Astrocyte (in vitro differentiated cells and primary cell): ENCODE results near the gene PACSIN1. TPM values are rescaled to one million over a fixed set of nuclear protein-coding genes. Genes with fewer than 3 reads are reported as not detected.
"Not testable (repeated sequence)": the region's sequence is repeated elsewhere in the genome, so short reads cannot be mapped to it uniquely, and the experiment has no call there.

Experiments
- DNase-seq: peaks from one replicate; pipeline ENCODE4 v3.0.0-alpha.2; 2010; ENCODE audit warnings: low read depth
- FAIRE-seq: peaks from 2 replicates; lab custom pipeline; 2011; peaks lifted over from hg19 to GRCh38; lab: Jason Lieb, UNC
- H2AFZ ChIP-seq: 2 replicates; pipeline ENCODE4 v1.6.0; 2012; ENCODE audit warnings: low read depth, low read length, inconsistent platforms
- H3K27ac ChIP-seq: 2 replicates; pipeline ENCODE4 v1.5.1; 2011; ENCODE audit warnings: low read depth, low read length, inconsistent platforms
- H3K27me3 ChIP-seq: 2 replicates; pipeline ENCODE4 v1.6.0; 2011; ENCODE audit warnings: low read length, inconsistent platforms; ENCODE audit not compliant: insufficient read depth
- H3K36me3 ChIP-seq: 2 replicates; pipeline ENCODE4 v1.5.1; 2011; ENCODE audit warnings: low read length, inconsistent platforms; ENCODE audit not compliant: insufficient read depth
- H3K4me1 ChIP-seq: 2 replicates; pipeline ENCODE4 v1.5.1; 2011; ENCODE audit warnings: low read length, inconsistent platforms; ENCODE audit not compliant: insufficient read depth
- H3K4me2 ChIP-seq: 2 replicates; pipeline ENCODE4 v1.6.0; 2012; ENCODE audit warnings: low read length, inconsistent platforms
- H3K4me3 ChIP-seq: 2 replicates; pipeline ENCODE4 v1.5.1; 2011; ENCODE audit warnings: low read depth, mild to moderate bottlenecking, low read length, inconsistent platforms; ENCODE audit not compliant: insufficient read depth
- H3K79me2 ChIP-seq: 2 replicates; pipeline ENCODE4 v1.6.0; 2012; ENCODE audit warnings: mild to moderate bottlenecking, low read length, inconsistent platforms; ENCODE audit not compliant: insufficient read depth
- H3K9ac ChIP-seq: 2 replicates; pipeline ENCODE4 v1.6.0; 2012; ENCODE audit warnings: mild to moderate bottlenecking, low read length, inconsistent platforms
- H3K9me3 ChIP-seq: 2 replicates; pipeline ENCODE4 v1.5.1; 2012; ENCODE audit warnings: low read depth, mild to moderate bottlenecking, low read length, inconsistent platforms; ENCODE audit not compliant: insufficient read depth
- H4K20me1 ChIP-seq: 2 replicates; pipeline ENCODE4 v1.6.0; 2012; ENCODE audit warnings: low read length, inconsistent platforms; ENCODE audit not compliant: insufficient read depth
- H3K27ac Mint-ChIP-seq: one replicate; pipeline ENCODE4 v1.8.0; 2021; ENCODE audit warnings: mild to moderate bottlenecking, mixed read lengths; ENCODE audit not compliant: unreplicated experiment
- H3K27me3 Mint-ChIP-seq: one replicate; pipeline ENCODE4 v1.8.0; 2021; ENCODE audit warnings: low read depth, mixed read lengths; ENCODE audit not compliant: unreplicated experiment
- H3K36me3 Mint-ChIP-seq: one replicate; pipeline ENCODE4 v1.8.0; 2021; ENCODE audit warnings: low read depth, mixed read lengths; ENCODE audit not compliant: unreplicated experiment
- H3K4me1 Mint-ChIP-seq: one replicate; pipeline ENCODE4 v1.8.0; 2021; ENCODE audit warnings: low read depth, mixed read lengths; ENCODE audit not compliant: unreplicated experiment
- H3K4me3 Mint-ChIP-seq: one replicate; pipeline ENCODE4 v1.8.0; 2021; ENCODE audit warnings: mild to moderate bottlenecking, moderate library complexity, mixed read lengths; ENCODE audit not compliant: unreplicated experiment
- H3K9me3 Mint-ChIP-seq: one replicate; pipeline ENCODE4 v1.8.0; 2021; ENCODE audit warnings: mild to moderate bottlenecking, mixed read lengths; ENCODE audit not compliant: unreplicated experiment
- EZH2 ChIP-seq: IDR thresholded peaks from 2 replicates; pipeline ENCODE4 v1.6.1; 2012; ENCODE audit warnings: mild to moderate bottlenecking, low read length, inconsistent platforms; ENCODE audit not compliant: insufficient read depth
- total RNA-seq: library from RNA; stranded (reverse); gene quantifications from 2 replicates; pipeline ENCODE4 v1.2.1, GENCODE V29; 2021
- TF ChIP-seq, protein P1 (sequence below): IDR thresholded peaks from 2 replicates; pipeline ENCODE4 v1.5.1; 2011; ENCODE audit warnings: low read depth, mild to moderate bottlenecking, inconsistent platforms, low read length, moderate library complexity; ENCODE audit not compliant: insufficient read depth

PACSIN1 gene
- total RNA-seq, 1 donor from 2014 or later = 0.32 TPM

- FAIRE-seq (no peak), DNase-seq (no peak)
- TF ChIP-seq, protein P1, sequence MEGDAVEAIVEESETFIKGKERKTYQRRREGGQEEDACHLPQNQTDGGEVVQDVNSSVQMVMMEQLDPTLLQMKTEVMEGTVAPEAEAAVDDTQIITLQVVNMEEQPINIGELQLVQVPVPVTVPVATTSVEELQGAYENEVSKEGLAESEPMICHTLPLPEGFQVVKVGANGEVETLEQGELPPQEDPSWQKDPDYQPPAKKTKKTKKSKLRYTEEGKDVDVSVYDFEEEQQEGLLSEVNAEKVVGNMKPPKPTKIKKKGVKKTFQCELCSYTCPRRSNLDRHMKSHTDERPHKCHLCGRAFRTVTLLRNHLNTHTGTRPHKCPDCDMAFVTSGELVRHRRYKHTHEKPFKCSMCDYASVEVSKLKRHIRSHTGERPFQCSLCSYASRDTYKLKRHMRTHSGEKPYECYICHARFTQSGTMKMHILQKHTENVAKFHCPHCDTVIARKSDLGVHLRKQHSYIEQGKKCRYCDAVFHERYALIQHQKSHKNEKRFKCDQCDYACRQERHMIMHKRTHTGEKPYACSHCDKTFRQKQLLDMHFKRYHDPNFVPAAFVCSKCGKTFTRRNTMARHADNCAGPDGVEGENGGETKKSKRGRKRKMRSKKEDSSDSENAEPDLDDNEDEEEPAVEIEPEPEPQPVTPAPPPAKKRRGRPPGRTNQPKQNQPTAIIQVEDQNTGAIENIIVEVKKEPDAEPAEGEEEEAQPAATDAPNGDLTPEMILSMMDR = no peak
- TF ChIP-seq EZH2 = no peak
- Mint-ChIP-seq H3K36me3 (peaks cover 2% of the 10 kb centered on the region), H3K4me3 (no peak overlapping the region), H3K4me1 (no peaks in the 10 kb centered on the region), H3K9me3 (peaks cover 13% of the 10 kb centered on the region), H3K27ac (no peak overlapping the region), H3K27me3 (peaks cover 10% of the 10 kb centered on the region)
- Histone ChIP-seq H4K20me1 (no peaks in the 10 kb centered on the region), H3K4me3 (no peak overlapping the region), H3K27me3 (no peaks in the 10 kb centered on the region), H3K9me3 (no peaks in the 10 kb centered on the region), H3K27ac (no peak overlapping the region), H3K79me2 (no peaks in the 10 kb centered on the region), H3K9ac (no peak overlapping the region), H3K36me3 (no peaks in the 10 kb centered on the region), H2AFZ (no peak overlapping the region), H3K4me1 (no peaks in the 10 kb centered on the region), H3K4me2 (no peak overlapping the region)
Observed at GRCh38 chr6:34476447-34476846, 10.6 kb downstream of the PACSIN1 start.

GRCh38 chr6:34476921-34477320 is 11.0 kb downstream of the PACSIN1 start:
- Histone ChIP-seq H3K27me3 (no peaks in the 10 kb centered on the region), H3K9me3 (no peaks in the 10 kb centered on the region), H3K27ac (no peak overlapping the region), H3K9ac (no peak overlapping the region), H3K79me2 (no peaks in the 10 kb centered on the region), H3K36me3 (no peaks in the 10 kb centered on the region), H2AFZ (no peak overlapping the region), H3K4me1 (no peaks in the 10 kb centered on the region), H3K4me3 (no peak overlapping the region), H4K20me1 (no peaks in the 10 kb centered on the region), H3K4me2 (no peak overlapping the region)
- TF ChIP-seq EZH2 = no peak
- TF ChIP-seq, protein P1 = no peak
- no peaks in the 10 kb centered on the region for H3K4me1 Mint-ChIP-seq
- no peak for DNase-seq
- peaks cover 13% of the 10 kb centered on the region for H3K9me3 Mint-ChIP-seq
- H3K36me3 Mint-ChIP-seq = peaks cover 2% of the 10 kb centered on the region
- H3K27ac Mint-ChIP-seq = no peak overlapping the region
- no peak for FAIRE-seq
- no peak overlapping the region for H3K4me3 Mint-ChIP-seq
- H3K27me3 Mint-ChIP-seq = peaks cover 10% of the 10 kb centered on the region

GRCh38 chr6:34478796-34479195 is 12.9 kb downstream of the PACSIN1 start:
- Histone ChIP-seq H3K4me3 (no peak overlapping the region), H3K36me3 (no peaks in the 10 kb centered on the region), H3K4me2 (no peak overlapping the region), H4K20me1 (no peaks in the 10 kb centered on the region), H3K27me3 (no peaks in the 10 kb centered on the region), H3K4me1 (no peaks in the 10 kb centered on the region), H3K27ac (no peak overlapping the region), H2AFZ (no peak overlapping the region), H3K9ac (no peak overlapping the region), H3K79me2 (no peaks in the 10 kb centered on the region), H3K9me3 (no peaks in the 10 kb centered on the region)
- no peak overlapping the region for H3K27ac Mint-ChIP-seq
- H3K4me1 Mint-ChIP-seq = no peaks in the 10 kb centered on the region
- DNase-seq (no peak), FAIRE-seq (no peak)
- no peak overlapping the region for H3K4me3 Mint-ChIP-seq
- H3K9me3 Mint-ChIP-seq = peaks cover 10% of the 10 kb centered on the region
- peaks cover 5% of the 10 kb centered on the region for H3K27me3 Mint-ChIP-seq
- TF ChIP-seq, protein P1 = no peak
- TF ChIP-seq EZH2 = no peak
- H3K36me3 Mint-ChIP-seq = peaks cover 2% of the 10 kb centered on the region

DNA sequence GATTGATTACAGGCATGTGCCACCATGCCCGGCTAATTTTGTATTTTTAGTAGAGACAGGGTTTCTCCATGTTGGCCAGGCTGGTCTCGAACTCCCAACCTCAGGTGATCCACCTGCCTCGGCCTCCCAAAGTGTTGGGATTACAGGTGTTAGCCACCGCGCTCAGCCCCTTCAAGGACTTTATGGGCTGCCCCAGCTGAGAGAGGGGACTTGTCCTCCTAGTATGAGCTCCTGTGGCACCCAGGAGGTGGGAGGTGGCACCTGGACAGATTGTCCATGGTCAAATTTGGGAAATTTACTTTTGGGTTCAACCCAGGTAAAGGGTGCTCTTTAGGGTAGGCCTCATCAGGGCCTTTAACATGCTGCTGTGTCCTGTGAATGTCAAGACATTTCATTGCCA is 17.9 kb downstream of the PACSIN1 start:
- not testable (repeated sequence) for H2AFZ ChIP-seq, H3K27ac Mint-ChIP-seq, H3K4me1 ChIP-seq, H3K9ac ChIP-seq, H3K27me3 Mint-ChIP-seq, H3K9me3 Mint-ChIP-seq, H3K9me3 ChIP-seq, H3K27me3 ChIP-seq, H3K27ac ChIP-seq, H3K4me2 ChIP-seq, H3K36me3 Mint-ChIP-seq, H3K4me3 ChIP-seq, H4K20me1 ChIP-seq, H3K4me1 Mint-ChIP-seq, H3K36me3 ChIP-seq, H3K79me2 ChIP-seq, DNase-seq, FAIRE-seq, H3K4me3 Mint-ChIP-seq
